ENCODE results near the gene BCL2. TPM values are rescaled to one million over a fixed set of nuclear protein-coding genes. Genes with fewer than 3 reads are reported as not detected.

The BCL2 gene
- total and polyA plus RNA-seq, 9 of the 15 experiments (the other 6 are each of a cell fraction or from before 2014, with no cell fraction given), result 0.10 to 1.1 (median 0.65) TPM

- TF ChIP-seq MYC (IDR thresholded peaks at IDR 0.05; ENCODE audit: low read depth, low read length) (no peak), MYC (CRISPR knock-in tag; IDR thresholded peaks at IDR 0.05; ENCODE audit: borderline replicate concordance, low read depth) (no peak), ZKSCAN1 (IDR thresholded peaks at IDR 0.05; ENCODE audit: low read depth, low read length) (no peak)
- TF ChIP-seq, protein P1, sequence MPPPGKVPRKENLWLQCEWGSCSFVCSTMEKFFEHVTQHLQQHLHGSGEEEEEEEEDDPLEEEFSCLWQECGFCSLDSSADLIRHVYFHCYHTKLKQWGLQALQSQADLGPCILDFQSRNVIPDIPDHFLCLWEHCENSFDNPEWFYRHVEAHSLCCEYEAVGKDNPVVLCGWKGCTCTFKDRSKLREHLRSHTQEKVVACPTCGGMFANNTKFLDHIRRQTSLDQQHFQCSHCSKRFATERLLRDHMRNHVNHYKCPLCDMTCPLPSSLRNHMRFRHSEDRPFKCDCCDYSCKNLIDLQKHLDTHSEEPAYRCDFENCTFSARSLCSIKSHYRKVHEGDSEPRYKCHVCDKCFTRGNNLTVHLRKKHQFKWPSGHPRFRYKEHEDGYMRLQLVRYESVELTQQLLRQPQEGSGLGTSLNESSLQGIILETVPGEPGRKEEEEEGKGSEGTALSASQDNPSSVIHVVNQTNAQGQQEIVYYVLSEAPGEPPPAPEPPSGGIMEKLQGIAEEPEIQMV (tag; conservative IDR thresholded peaks at IDR 0.05; ENCODE audit: low read depth), result no peak
Observed at GRCh38 chr18:63229971-63230370, 89.6 kb downstream of the BCL2 start (continued).

GRCh38 chr18:63225434-63225833 lies 94.1 kb downstream of the BCL2 start:
- no peak overlapping the region for H3K4me2 ChIP-seq (ENCODE audit: insufficient read depth, low read length)
- no peak for DNase-seq (ENCODE audit: extremely low read depth in 1 of 4, low spot score in 3 of 4)
- H3K9me1 ChIP-seq (ENCODE audit: control insufficient read depth, insufficient read depth, low read length), result no peaks in the 10 kb centered on the region
- WGBS (ENCODE audit: insufficient coverage, low coverage, missing lambda C conversion rate), result 11% methylated on average over 6 of the region's 6 CpGs
- no peaks in the 10 kb centered on the region for H3K27me3 ChIP-seq (ENCODE audit: control insufficient read depth in 2 of 2, insufficient read depth in 2 of 2, low read length in 2 of 2)
- no peaks in the 10 kb centered on the region for H3K9me3 ChIP-seq (replicated peaks; ENCODE audit: control insufficient read depth, insufficient read depth, low read depth, low read length)
- no peak overlapping the region for H3K4me3 ChIP-seq
- intact Hi-C loops (cut with micrococcal nuclease) (no loop called here), in situ Hi-C loops (cut with MboI) (no loop called here)
- no peak overlapping the region for H2AFZ ChIP-seq (ENCODE audit: low read depth, low read length)
- ChIA-PET CTCF (ENCODE audit: low intra/inter-chr PET ratio) (no interaction called here), POLR2A (no interaction called here)
- ATAC-seq, result no peak
- no peaks in the 10 kb centered on the region for H3K79me2 ChIP-seq (ENCODE audit: control insufficient read depth, insufficient read depth, low read length)
- H3K9ac ChIP-seq (ENCODE audit: insufficient read depth in 1 of 2, low read depth in 2 of 2, low read length in 2 of 2), result no peak overlapping the region
- no peaks in the 10 kb centered on the region for H4K20me1 ChIP-seq (replicated peaks; ENCODE audit: control insufficient read depth, insufficient read depth, low read length)
- no peaks in the 10 kb centered on the region for H3K4me1 ChIP-seq (replicated peaks in 1 of 2; ENCODE audit: control insufficient read depth in 2 of 2, insufficient read depth in 2 of 2, low read length in 2 of 2)
- BruUV-seq (replicated peaks), result no TSS peak
- no peaks in the 10 kb centered on the region for H3K36me3 ChIP-seq (ENCODE audit: control insufficient read depth, insufficient read depth, low read length)
- FAIRE-seq, result no peak
- no peak overlapping the region for H3K27ac ChIP-seq (ENCODE audit: extremely low read depth, low read depth, low read length)
- TF ChIP-seq MCM5 (IDR thresholded peaks at IDR 0.05; ENCODE audit: low read depth) (no peak), PHB (CRISPR knock-in tag; IDR thresholded peaks at IDR 0.05) (no peak), FUS (optimal IDR thresholded peaks at IDR 0.05; ENCODE audit: low read depth, low read length) (no peak), SETDB1 (IDR thresholded peaks at IDR 0.05; ENCODE audit: low read length) (no peak), POLR2AphosphoS2 (IDR thresholded peaks at IDR 0.05; ENCODE audit: low read length) (no peak), ASH1L (IDR thresholded peaks at IDR 0.05; ENCODE audit: borderline replicate concordance, low read depth, partially characterized antibody) (no peak), TEAD1 (CRISPR knock-in tag; IDR thresholded peaks at IDR 0.05) (no peak), THRA (IDR thresholded peaks at IDR 0.05) (no peak), NR3C1 (CRISPR knock-in tag; IDR thresholded peaks at IDR 0.05) (no peak), ARHGAP35 (IDR thresholded peaks at IDR 0.05; ENCODE audit: partially characterized antibody) (no peak), E2F8 (IDR thresholded peaks at IDR 0.05; ENCODE audit: low read depth, partially characterized antibody) (no peak)
- TF ChIP-seq, protein P2, sequence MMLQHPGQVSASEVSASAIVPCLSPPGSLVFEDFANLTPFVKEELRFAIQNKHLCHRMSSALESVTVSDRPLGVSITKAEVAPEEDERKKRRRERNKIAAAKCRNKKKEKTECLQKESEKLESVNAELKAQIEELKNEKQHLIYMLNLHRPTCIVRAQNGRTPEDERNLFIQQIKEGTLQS (IDR thresholded peaks at IDR 0.05), result no peak
- TF ChIP-seq, protein P2 (CRISPR knock-in tag; conservative IDR thresholded peaks at IDR 0.05), result no peak

Data from K562 (cell line).